BJ (cell line): ENCODE results near the gene ZSCAN1. TPM values are rescaled to one million over a fixed set of nuclear protein-coding genes. Genes with fewer than 3 reads are reported as not detected.

Experiments used
- CTCF ChIA-PET: fragments of 350-600 bp; formaldehyde crosslinking; extraction: SDS; loops from one replicate; lab custom pipeline; 2021; ENCODE audit warnings: antibody characterized with exemption, inconsistent platforms; lab: Yijun Ruan, JAX
- POLR2A ChIA-PET: fragments of 300-600 bp; sonication (Branson Sonifier 250); formaldehyde crosslinking; extraction: SDS; loops from one replicate; lab custom pipeline; 2021; ENCODE audit warnings: antibody characterized with exemption; lab: Charles Lee
- DNase-seq: peaks from one replicate; pipeline ENCODE4 v3.0.0-alpha.2; 2011; ENCODE audit warnings: low read depth
- H3K27me3 ChIP-seq: 2 replicates; pipeline ENCODE4 v1.6.0; 2011; ENCODE audit warnings: low read length; ENCODE audit not compliant: control insufficient read depth, insufficient read depth
- H3K36me3 ChIP-seq: 2 replicates; pipeline ENCODE4 v1.5.1; 2011; ENCODE audit warnings: low read length; ENCODE audit not compliant: control insufficient read depth, insufficient read depth
- H3K4me3 ChIP-seq: 2 replicates; pipeline ENCODE4 v1.5.1; 2011; ENCODE audit warnings: low read depth, mild to moderate bottlenecking, control low read depth, low read length
- CTCF ChIP-seq: IDR thresholded peaks from 2 replicates; pipeline ENCODE4 v1.5.1; 2011; ENCODE audit warnings: low read depth, mild to moderate bottlenecking, control low read depth, inconsistent platforms, low read length, moderate library complexity; ENCODE audit not compliant: insufficient read depth
- polyA plus RNA-seq: library from polyadenylated mRNA; depleted of rRNA; stranded (reverse); fragments of >200 nt; gene quantifications from 2 replicates; pipeline ENCODE4 v1.2.3, GENCODE V29; 2011

The ZSCAN1 gene
- polyA plus RNA-seq, 1 experiment: 0.10 TPM

DNA sequence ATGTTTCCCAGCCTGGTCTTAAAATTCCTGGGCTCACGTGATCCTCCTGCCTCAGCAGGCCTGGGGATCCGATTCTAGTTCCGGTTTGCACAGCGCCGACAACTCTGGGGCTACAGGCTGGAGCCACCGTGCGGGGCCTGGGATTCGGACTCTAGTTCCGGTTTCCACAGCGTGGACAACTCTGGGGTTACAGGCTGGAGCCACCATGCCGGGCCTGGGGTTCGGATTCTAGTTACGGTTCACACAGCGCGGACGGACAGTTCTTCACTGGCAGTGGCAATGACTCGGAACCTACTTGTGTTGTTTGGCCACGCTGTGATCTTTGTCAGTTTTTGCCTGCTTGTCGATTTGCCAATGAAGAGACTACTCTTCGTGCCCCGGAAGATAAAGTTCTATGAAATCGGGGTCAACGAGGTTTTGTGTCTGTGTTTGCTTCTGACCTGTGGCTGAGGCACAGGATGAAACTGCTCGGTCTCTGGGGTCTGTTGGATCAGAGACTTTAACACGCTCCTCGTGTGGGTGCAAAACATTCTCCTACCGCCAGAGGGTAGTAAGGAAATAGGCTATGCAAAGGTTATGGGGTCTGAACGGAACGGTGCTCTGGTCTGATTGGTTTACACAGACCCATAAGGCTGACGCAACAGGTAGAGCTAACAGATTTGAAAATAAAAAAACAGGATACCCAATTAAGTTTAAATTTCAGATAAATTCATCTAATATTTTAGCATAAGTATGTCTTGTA, 12.1 kb upstream of the ZSCAN1 start:
- no peak overlapping the region for H3K4me3 ChIP-seq
- TF ChIP-seq CTCF: peak; percentile 41
- POLR2A ChIA-PET: no interaction called here
- CTCF ChIA-PET: interaction anchor here (0.8 kb wide), 1 partner anchor 38 kb away, joined by 4 read pairs; the partner anchor contains the start of gene ZNF135
- no peaks in the 10 kb centered on the region for H3K36me3 ChIP-seq
- no peaks in the 10 kb centered on the region for H3K27me3 ChIP-seq
- DNase-seq: no peak

- TF ChIP-seq CTCF: no peak
- no peaks in the 10 kb centered on the region for H3K36me3 ChIP-seq
- no peak overlapping the region for H3K4me3 ChIP-seq
- ChIA-PET POLR2A (no interaction called here), CTCF (interaction anchor here (0.8 kb wide), 1 partner anchor 37 kb away, joined by 4 read pairs; the partner anchor contains the start of gene ZNF135)
- H3K27me3 ChIP-seq: no peaks in the 10 kb centered on the region
- DNase-seq: no peak
Measured at GRCh38 chr19:58022283-58022660, 11.6 kb upstream of the ZSCAN1 start.

GRCh38 chr19:58024661-58025060, 9.2 kb upstream of the ZSCAN1 start:
- Histone ChIP-seq H3K4me3 (no peak overlapping the region), H3K27me3 (no peaks in the 10 kb centered on the region), H3K36me3 (no peaks in the 10 kb centered on the region)
- no peak for DNase-seq
- POLR2A ChIA-PET: no interaction called here
- no peak for TF ChIP-seq CTCF
- CTCF ChIA-PET: no interaction called here

- ChIA-PET CTCF (no interaction called here), POLR2A (no interaction called here)
- H3K36me3 ChIP-seq: no peaks in the 10 kb centered on the region
- no peaks in the 10 kb centered on the region for H3K27me3 ChIP-seq
- TF ChIP-seq CTCF: no peak
- no peak for DNase-seq
- peak overlapping the region; percentile 33 for H3K4me3 ChIP-seq
Measured at GRCh38 chr19:58034477-58034793, 610 bp downstream of the ZSCAN1 start.

GRCh38 chr19:58035863-58036262, 2.0 kb downstream of the ZSCAN1 start:
- ChIA-PET CTCF (no interaction called here), POLR2A (no interaction called here)
- H3K4me3 ChIP-seq: no peak overlapping the region
- no peaks in the 10 kb centered on the region for H3K36me3 ChIP-seq
- H3K27me3 ChIP-seq: no peaks in the 10 kb centered on the region
- no peak for TF ChIP-seq CTCF
- no peak for DNase-seq
